HG03097 (cell line): Measurements from ENCODE around the gene STK33.

Source experiments
- ATAC-seq: cut with Tn5 transposase; IDR thresholded peaks from one replicate; pipeline ENCODE4 v1.9.1; 2021; ENCODE audit not compliant: unreplicated experiment, low FRiP score

STK33 gene

DNA sequence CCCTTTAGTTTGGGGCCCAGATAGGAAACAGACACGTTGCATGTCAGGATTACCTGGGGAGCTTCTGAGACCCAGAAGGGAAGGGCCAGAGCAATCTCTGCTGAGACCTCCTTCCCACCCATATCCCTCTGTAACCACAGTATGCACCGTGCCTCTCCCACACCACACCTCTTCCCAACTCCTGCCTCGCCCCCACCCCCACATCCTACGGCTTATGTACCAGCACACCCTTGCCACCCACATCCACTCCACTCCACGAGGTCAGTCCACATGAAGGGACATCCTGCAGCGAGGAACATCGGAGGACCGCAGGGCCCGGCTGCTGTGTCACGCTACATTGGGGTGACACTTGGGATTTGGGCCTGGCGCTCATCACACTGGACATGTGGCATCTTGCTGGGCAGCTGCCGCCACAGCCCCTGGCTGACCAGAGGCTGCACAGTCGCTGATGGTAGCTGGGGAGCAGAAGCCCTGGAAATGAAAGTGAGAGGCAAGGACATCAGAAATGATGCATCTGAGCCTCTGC is 212.1 kb downstream of the STK33 start:
- no peak for ATAC-seq

DNA sequence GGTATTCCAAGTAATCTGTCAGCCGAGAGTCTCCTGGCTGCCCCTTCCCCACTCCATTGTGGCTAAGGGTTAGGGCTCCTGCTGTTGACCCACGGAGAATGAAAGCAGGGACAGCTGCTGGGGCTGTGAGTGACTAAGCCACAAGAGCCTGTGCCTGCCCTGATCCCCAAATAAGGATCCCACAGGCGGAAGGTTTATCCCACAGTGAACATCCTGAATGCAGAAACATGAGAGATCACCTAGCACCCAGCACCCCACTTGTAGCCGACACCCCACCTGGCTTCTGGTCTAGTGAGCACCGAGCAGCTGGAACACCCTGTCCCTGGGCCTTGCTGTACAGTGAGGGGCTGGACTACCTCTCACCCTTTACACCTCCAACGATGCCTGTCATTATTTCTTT is 212.7 kb downstream of the STK33 start:
- ATAC-seq: no peak

DNA sequence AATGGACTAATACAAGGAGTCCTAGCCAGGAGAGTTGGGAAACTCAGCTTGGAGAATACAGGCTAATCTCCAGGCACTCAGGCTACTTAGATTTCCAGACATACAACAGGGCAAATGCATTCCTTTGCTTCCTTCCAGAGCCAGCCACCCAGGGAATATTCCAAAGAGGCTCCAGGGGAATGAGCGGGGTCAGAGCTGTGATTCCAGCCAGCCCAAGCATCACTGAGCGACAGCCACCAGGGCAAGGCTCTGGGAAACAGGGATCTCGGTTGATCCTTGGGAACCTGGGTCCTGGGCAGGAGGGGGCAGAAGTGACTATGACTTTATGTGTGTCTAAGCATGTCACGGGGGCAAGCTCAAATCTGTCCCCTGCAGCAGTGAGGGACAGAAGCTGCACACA is 218.1 kb downstream of the STK33 start:
- ATAC-seq: no peak

DNA sequence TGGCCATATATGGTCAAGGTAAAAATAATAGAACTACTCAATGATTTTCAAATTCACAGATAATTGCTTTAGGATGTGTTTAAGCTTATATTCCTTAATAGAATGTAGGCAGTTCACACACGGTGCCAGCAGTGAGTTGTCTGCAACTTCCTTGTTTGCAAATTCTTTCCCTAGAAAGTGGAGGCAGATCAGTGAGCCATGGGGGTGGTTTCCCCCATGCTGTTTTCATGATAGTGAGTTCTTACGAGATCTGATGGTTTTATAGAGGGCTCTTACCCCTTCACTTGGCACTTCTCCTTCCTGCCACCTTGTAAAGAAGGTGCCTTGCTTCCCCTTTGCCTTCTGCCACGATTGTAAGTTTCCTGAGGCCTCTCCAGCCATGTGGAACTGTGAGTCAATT is 218.6 kb downstream of the STK33 start:
- ATAC-seq: no peak

DNA sequence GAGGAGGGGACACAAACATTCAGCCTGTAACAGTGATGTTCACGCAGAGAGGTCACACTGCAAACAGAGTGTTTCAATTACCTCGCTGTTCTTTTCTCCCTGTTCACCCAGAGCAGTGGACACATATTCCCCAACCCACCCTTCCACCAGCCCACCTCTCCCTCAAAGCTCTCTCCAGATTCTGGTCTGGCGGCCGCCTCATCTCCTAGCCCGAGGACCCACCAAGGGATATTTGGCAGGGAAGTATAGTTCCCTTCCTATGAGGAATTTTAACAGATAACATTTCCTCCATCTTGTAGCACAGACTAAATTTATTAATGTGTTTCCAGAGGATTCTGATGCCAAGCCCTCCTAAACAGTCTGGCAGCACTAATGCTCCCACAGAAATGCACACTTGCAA is 219.3 kb downstream of the STK33 start:
- ATAC-seq: no peak

DNA sequence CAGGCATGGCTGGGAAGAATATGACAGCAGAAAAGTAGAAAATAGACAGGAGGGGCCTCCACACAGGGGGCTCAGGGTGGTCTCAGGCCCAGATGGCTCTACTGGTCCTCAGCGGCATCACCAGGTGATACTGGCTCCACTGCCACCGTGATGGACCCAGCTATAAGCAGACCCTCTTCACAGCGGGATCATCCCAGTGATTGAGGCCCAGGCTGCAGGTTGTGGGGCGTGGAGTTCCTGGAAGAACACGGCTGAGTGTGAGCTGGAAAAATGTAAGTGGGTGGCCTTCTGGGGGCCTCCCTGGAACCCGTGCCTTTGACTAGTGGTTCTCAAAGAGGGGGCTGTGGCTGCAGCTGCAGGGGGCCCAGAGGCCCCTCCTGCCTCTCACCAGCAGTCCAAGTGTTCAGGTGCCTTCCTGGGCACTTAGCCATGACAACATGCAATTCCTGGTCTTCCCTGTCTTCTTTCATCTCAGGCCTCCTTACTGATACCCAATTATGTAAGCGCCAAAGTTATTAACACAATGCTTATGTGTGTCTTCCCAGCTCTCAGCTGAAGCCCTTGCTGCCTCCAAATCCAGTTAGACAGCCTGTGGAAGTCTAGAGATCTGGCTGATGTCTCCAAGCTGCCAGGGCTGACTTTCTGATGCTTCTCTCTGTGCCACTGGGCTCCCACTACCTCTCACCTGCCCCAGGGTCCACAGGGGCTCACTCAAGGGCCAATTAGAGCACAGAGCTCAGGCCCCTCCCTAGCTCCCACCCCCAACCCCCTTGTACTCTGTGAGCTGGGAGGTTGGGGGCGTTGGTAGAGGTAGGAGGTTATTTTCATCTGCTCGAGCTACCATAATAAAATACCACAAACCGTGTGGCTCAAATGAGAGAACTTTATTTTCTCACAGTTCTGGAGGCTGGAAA is 220.3 kb downstream of the STK33 start:
- no peak for ATAC-seq

DNA sequence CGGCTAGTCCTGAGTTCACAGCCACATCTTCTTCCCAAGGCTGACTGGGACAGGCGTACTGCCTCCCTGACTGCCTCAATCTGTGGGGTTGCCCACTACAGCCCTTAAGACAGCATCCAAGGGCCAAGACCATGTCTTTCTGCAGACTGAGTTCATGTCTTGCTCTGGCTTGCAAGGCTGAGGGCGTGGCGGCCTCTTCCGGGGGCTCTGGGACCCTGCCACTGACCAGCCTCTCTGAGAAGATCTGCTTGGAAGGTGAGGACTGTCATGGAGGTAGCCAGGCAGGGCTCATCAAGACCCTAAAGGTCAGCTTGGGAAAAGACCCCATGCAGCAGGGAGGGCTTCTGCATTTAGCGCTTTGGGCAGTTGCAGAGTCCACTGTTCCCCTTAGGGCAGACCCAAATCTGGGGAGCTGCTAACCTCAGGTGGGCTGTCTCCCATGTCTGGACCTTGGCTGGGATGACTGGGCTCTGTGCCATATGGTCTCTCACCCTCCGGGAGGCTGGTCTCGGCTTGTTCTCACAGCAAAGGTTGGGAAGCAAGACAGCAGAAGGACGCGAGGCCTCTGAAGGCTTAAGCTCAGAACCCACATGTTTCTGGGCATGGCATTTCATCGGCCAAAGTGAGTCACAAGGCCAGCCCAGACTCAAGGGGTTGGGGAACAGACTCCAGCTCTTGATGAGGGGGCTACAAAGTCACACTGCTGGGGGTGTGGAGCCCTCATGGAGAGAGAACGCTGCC is 221.2 kb downstream of the STK33 start:
- no peak for ATAC-seq

DNA sequence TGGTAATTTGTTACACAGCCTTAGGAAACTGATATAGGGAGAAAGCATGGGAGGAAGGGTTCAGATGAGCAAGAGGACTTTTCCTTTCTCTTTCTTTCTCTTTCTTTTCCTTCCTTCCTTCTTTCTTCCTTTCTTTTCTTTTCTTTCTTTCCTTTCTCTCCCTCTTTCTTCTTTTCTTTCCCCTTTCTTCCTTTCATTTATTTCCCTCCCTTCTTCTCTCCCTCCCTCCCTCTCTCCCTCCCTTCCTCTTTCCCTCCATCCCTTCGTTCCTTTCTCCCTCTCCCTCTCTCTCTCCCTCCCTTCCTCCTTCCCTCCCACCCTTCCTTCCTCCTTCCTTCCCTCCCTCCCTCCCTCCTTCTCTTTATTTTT is 222.5 kb downstream of the STK33 start:
- no peak for ATAC-seq

DNA sequence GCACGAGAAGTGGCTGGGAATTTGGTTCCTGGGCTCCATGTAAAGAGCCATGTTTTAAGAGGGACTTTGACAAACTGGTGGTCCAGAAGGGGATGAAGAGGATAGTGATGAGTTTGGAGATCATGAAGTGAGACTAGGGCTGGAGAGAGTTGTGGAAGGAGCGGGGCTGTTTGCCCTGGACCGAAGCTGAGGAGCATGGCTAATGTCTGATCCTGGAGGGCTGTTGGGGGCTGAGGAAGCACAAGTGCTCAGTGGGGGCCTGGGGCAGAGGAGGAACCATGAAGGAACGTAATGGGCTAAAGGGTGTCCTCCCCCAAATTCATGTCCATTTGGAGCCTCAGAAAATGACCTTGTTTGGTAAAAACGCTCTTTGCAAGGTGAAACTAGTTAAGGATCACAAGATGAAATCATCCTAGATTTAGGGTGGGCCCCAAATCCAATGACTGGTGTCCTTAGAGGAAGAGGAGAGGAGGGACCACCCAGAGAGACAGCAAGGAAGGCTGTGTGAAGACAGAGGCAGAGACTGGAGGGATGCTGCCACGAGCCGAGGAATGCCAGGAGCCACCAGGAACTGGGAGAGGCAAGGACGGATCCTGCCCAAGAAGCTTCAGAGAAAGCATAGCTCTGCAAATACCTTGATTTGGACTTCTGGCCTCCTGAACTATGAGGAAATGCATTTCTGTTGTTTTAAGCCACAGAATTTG is 223.1 kb downstream of the STK33 start:
- no peak for ATAC-seq

DNA sequence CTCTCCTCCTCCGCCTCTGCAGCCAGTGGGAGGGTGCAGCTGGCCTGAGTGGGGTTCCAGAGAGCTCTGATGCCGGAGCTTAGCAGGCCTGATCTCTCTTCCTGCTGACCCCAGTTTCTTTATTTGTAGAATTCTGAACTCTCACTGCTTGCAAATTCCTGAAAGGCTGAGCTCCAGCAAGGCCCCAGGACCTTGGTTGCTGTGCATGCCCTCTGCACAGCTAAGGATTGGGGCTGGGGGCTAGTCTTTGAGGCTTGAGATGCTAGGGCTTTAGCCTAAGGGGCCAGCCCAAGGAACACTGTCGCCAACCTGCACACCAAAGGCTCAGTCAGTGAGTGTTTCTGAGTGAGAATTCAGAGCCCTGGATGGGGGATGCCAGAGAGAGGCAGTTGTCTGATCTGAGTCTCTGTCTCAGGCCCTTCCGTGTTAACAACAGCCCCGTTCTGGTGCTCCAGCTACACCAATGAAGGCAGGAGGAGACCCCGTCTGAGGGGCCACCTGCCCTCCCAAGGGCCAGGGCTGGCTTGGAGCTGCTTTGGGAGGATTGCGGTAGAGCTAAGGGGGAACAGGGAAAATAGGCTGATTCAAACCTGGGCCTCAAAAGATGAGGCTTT is 224.3 kb downstream of the STK33 start:
- no peak for ATAC-seq

DNA sequence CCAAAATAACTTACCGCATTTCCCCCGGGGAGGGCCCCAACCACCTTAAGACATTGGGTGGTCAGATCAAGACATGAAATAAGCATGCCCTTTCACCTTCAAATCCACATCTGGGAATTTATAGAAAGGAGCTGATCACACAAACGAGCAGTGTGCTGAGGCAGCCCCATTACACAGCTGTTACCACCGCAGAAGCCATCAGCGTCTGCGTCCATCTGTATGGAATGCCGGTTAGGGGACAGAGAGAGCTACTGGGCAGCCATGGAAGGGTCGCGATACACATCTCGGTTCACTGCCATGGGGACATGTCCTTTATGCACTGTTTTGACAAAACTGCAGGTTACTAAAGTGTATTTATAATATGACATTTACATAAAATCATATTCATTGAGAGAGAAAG is 225.3 kb downstream of the STK33 start:
- no peak for ATAC-seq

DNA sequence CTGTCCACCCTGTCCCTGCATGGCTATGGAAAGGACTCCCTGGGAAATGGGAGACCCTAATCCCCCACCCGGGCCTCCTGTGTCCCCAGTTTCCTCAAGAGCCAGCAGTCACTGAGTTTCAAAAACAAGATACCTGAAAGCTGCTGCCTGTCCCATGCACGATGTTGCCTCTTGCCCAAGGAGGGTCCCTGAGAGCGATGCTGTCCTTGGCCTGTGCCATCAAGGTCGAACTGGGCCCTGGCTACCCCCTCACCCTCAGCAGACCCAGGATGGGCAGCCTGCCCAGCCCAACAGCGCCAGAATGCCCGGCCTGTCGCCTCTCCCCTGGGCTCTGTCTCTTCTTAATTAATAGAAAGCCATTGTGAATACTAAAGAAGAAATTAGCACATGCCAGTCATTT is 225.8 kb downstream of the STK33 start:
- ATAC-seq: no peak

DNA sequence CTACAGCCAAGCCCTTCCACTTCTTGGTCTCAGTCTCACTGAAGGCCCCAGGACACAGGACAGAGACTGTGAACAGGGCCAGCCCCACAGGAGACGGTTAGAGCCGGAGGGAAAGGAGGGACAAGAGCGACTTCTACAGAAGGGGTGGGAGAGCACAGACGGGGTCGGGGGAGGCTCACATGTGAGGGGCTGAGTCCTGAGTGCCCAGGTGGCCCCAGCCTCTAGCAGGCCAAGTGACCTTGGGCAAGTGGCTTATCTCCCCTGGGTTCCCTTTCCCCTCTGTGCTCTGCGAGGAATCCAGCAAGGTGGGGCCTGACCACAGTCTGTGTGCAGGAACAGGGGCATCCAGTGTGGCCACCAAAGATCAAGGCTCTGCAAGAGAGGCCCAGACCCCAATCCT is 227.7 kb downstream of the STK33 start:
- ATAC-seq: no peak

DNA sequence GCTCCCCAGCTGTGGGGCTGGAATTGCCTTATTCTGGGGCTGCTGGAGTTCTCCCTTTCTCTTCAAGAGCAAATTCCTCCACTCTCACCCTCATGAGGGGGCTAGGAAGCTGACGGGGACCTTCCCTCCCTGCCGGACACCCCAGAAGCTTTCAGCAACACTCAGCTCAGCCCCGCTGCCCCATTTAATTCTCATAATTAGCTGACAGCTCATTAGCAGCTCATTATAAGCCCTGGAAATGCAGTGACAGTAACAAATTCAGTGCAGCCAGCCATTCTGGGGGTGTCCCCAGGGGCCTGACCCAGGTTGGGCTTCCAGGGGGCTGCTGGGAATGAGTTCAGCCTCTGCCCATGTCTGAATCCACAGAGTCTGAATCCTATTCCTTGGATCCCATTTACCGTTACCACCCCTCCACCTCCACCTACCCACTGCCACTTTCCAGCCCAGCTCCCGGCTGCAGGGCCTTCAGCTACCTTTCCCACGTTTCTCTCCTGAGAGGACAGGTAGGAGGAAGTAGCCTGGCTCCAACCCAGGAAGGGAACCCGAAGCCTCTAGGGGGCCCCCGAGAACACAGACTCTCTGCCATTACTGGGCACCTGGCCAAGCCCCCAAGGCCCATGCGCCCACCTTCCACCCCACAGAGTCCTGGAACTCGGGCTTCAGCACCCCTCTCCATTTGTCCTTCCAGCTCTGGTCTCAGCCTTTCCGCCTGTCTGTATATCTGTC is 228.6 kb downstream of the STK33 start:
- ATAC-seq: no peak

DNA sequence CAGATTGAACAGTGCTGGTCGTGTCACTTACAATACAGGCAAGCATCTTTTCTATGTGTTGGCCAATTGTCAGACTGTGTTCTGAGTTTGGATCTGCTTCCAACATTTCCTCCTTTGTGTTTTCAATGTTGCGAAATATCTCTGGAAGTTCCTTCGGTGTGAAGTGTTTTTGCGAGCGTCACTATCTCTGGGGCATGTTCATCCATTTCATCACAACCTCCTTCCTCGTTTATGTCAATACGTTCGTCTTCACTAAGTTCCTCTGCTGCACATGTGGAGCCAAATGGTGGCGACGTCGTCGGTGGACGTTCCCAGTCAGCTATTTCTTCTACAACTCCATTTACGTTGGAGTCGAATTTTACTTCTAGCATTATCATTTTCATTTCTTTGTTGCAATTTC is 230.1 kb downstream of the STK33 start:
- no peak for ATAC-seq

DNA sequence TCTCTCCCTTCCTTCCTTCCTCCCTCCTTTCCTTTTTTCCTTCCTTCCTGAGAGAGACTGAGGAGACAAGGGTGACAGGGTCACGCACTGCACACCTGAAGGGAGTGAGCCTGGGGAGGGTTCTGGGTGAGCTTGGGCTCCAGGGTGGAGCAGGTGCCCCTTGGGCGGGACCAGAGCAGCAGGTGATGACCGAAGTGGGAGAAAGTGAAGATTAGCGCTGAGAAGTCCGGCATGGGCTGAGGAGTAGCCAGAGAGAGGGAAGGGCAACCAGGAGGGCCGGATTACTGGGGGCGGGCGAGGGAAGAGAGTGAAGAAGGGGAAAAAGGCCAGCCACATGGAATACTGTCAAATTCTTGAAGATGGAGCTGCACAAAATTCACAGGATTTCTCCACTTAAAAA is 231.1 kb downstream of the STK33 start:
- no peak for ATAC-seq

DNA sequence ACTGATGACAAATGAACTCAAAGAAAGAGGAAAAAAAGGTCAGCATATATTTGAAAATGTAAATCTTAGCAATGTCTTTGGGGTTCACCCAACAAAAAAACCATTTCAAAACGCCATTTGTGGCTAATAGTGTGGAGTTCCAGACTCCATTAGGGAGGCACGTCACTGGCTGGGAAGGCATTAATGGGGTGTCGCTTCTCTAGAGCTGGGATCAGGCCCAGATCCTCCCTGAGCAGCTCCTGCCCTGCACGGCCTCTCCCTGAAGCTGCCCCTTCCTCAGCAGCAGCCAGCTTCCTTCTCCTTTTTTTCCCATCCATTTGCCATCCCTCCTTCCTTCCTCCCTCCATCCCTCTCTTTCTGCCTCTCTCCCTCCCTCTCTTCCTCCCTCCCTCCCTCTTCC is 231.5 kb downstream of the STK33 start:
- ATAC-seq: no peak

DNA sequence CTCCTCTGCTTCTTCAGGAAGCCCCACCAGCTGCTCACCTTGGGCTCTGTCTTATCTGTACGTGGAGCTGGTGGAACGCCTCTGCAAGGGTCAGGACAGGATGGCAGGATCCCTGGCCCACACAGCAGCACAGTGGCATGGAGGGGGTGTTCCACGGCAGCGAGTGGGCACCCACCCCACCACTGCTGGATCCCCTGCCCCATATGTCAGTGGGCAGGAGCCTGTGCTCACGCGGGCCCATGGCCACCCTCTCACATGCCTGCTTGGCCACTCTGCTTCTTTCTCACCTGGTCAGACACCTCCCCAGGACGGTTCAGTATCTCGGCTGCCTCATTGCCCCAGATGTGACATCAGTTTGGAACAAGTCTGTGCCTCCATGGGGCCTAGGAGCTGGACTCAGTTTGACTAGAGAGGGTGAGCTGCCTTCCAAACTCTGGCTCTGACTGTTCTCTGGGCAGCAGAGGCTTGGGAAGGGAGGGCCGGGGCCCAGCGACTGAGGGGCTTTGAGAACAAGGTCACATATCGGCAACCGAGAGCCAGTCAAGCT is 232.3 kb downstream of the STK33 start:
- no peak for ATAC-seq

DNA sequence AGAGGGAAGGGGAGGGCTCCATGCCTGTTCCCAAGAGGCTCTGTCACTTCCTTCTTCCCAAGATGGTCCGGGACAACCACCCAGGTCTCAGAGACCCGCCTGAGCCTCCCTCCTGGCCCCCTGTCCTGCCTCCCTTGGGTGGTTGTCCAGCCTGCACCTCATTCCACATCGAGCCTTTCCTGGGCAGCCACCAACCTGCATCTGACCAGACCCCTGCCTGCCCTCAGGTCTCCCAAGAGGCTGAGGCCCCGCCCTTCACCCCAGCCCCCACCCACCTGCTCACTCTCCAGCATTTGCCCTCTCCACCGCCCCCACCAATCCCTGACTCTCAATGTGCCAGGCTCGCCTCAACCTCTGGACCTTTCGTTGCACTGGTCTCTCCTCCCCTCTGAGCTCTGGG is 232.8 kb downstream of the STK33 start:
- no peak for ATAC-seq
